Keratinocyte (primary cell): ENCODE measurements around the gene SURF6. TPM values are rescaled to one million over a fixed set of nuclear protein-coding genes. Genes with fewer than 3 reads are reported as not detected.

Experiments
- DNase-seq: peaks from one replicate; pipeline ENCODE4 v3.0.0-alpha.2; 2011; ENCODE audit warnings: low read depth, missing footprints, low spot score
- FAIRE-seq: peaks from 2 replicates; lab custom pipeline; 2011; peaks lifted over from hg19 to GRCh38; lab: Jason Lieb, UNC
- H2AFZ ChIP-seq: 2 replicates; pipeline ENCODE4 v1.6.0; 2012; ENCODE audit warnings: low read length, control low read depth, inconsistent platforms; ENCODE audit not compliant: control insufficient read depth
- H3K27ac ChIP-seq: 2 replicates; pipeline ENCODE4 v1.5.1; 2011; ENCODE audit warnings: low read length; ENCODE audit not compliant: control insufficient read depth, insufficient read depth
- H3K27me3 ChIP-seq: 3 replicates; pipeline ENCODE4 v1.6.0; 2011; ENCODE audit warnings: low read length; ENCODE audit not compliant: control insufficient read depth, insufficient read depth; ENCODE audit errors: extremely low read depth
- H3K36me3 ChIP-seq, 2 experiments: 2 replicates in 1 of 2; 3 replicates in 1 of 2; pipeline ENCODE4 v1.5.1; 2011; ENCODE audit warnings: low read length in 2 of 2, mild to moderate bottlenecking in 1 of 2; ENCODE audit not compliant: control insufficient read depth in 2 of 2, insufficient read depth in 2 of 2; ENCODE audit errors: extremely low read depth in 1 of 2
- H3K4me1 ChIP-seq: 3 replicates; pipeline ENCODE4 v1.5.1; 2011; ENCODE audit warnings: low read length; ENCODE audit not compliant: control insufficient read depth, insufficient read depth; ENCODE audit errors: extremely low read depth
- H3K4me2 ChIP-seq: 3 replicates; pipeline ENCODE4 v1.6.0; 2011; ENCODE audit warnings: low read depth, low read length; ENCODE audit not compliant: control insufficient read depth, insufficient read depth; ENCODE audit errors: extremely low read depth
- H3K4me3 ChIP-seq, 3 experiments: fragments of 200-600 bp in 1 of 3; sonication (generic) in 1 of 3; 2 replicates in 2 of 3; 3 replicates in 1 of 3; pipeline ENCODE4 v1.5.1; 2011 to 2016; ENCODE audit warnings: low read length in 3 of 3, mild to moderate bottlenecking in 3 of 3, control low read depth in 2 of 3, inconsistent platforms in 1 of 3, low read depth in 1 of 3, mixed read lengths in 1 of 3, mixed run types in 1 of 3, moderate library complexity in 1 of 3; ENCODE audit not compliant: control insufficient read depth in 2 of 3, insufficient read depth in 2 of 3; ENCODE audit errors: extremely low read depth in 1 of 3
- H3K79me2 ChIP-seq: 2 replicates; pipeline ENCODE4 v1.6.0; 2012; ENCODE audit warnings: low read length; ENCODE audit not compliant: control insufficient read depth, insufficient read depth
- H3K9ac ChIP-seq: 3 replicates; pipeline ENCODE4 v1.6.0; 2011; ENCODE audit warnings: low read length; ENCODE audit not compliant: control insufficient read depth, insufficient read depth; ENCODE audit errors: extremely low read depth
- H3K9me1 ChIP-seq: 3 replicates; pipeline ENCODE4 v1.6.0; 2011; ENCODE audit warnings: low read length; ENCODE audit not compliant: control insufficient read depth, insufficient read depth; ENCODE audit errors: extremely low read depth
- H3K9me3 ChIP-seq: 2 replicates; pipeline ENCODE4 v1.5.1; 2012; ENCODE audit warnings: low read depth, low read length; ENCODE audit not compliant: control insufficient read depth
- H4K20me1 ChIP-seq: 3 replicates; pipeline ENCODE4 v1.6.0; 2011; ENCODE audit warnings: low read length; ENCODE audit not compliant: control insufficient read depth, insufficient read depth; ENCODE audit errors: extremely low read depth
- CTCF ChIP-seq, 3 experiments: IDR thresholded peaks in 1 of 3; conservative IDR thresholded peaks in 1 of 3; optimal IDR thresholded peaks in 1 of 3; 2 replicates in 2 of 3; 3 replicates in 1 of 3; pipeline versions ENCODE3 to v1.5.1; 2011; ENCODE audit warnings: low read length in 3 of 3, mild to moderate bottlenecking in 3 of 3, moderate library complexity in 2 of 3, control low read depth in 1 of 3, inconsistent platforms in 1 of 3; ENCODE audit not compliant: insufficient read depth in 2 of 3; ENCODE audit errors: extremely low read depth in 1 of 3
- EZH2 ChIP-seq: IDR thresholded peaks from one replicate; pipeline ENCODE4 v1.6.1; 2012; ENCODE audit warnings: inconsistent platforms, mild to moderate bottlenecking, low read length, moderate library complexity
- dilution Hi-C: fragments of 300-500 bp; cut with MboI; formaldehyde crosslinking; loops from one replicate; pipeline ENCODE4 v1.7.0; 2020; ENCODE audit warnings: low sequenced_read_pairs; ENCODE audit not compliant: extremely low pct_ligation_motif_present
- polyA plus RNA-seq, 5 experiments: library from polyadenylated mRNA; depleted of rRNA in 3 of 5; stranded (reverse) in 3 of 5; stranded (forward) in 1 of 5; unstranded in 1 of 5; fragments of >200 nt; gene quantifications; 1 replicate in 1 of 5; 2 replicates in 3 of 5; 3 replicates in 1 of 5; pipeline versions ENCODE4 v1.2.1 to v1.2.3, GENCODE V29; 2011 to 2012; ENCODE audit warnings: missing spikeins in 2 of 5, low read depth in 1 of 5, low replicate concordance in 1 of 5

The SURF6 gene
- polyA plus RNA-seq, 1 donor (not counting 4 experiments of a cell fraction or from before 2014, with no cell fraction given): 13.0 TPM

- H4K20me1 ChIP-seq: peaks cover 32% of the 10 kb centered on the region
- DNase-seq: no peak
- peak overlapping the region; percentile 83 to 99 (median 95) for H3K4me3 ChIP-seq
- H3K9me1 ChIP-seq: peaks cover 8% of the 10 kb centered on the region
- H3K9ac ChIP-seq: peak overlapping the region; percentile 97
- no peaks in the 10 kb centered on the region for H3K27me3 ChIP-seq
- peak overlapping the region; percentile 92 for H3K27ac ChIP-seq
- TF ChIP-seq EZH2 (no peak), CTCF (optimal IDR thresholded peaks at IDR 0.05 in 1 of 3, IDR thresholded peaks at IDR 0.05 in 1 of 3, conservative IDR thresholded peaks at IDR 0.05 in 1 of 3; ENCODE audit: extremely low read depth in 1 of 3, insufficient read depth in 2 of 3, low read length in 3 of 3) (no peak)
- H3K79me2 ChIP-seq: peaks cover 59% of the 10 kb centered on the region
- dilution Hi-C loops: no loop called here
- FAIRE-seq: no peak
- peaks cover 35% of the 10 kb centered on the region for H3K4me1 ChIP-seq
- H3K9me3 ChIP-seq: no peaks in the 10 kb centered on the region
- H3K4me2 ChIP-seq: peak overlapping the region; percentile 81
- peaks cover 20 to 21% of the 10 kb centered on the region in 2 experiments for H3K36me3 ChIP-seq
- no peak overlapping the region for H2AFZ ChIP-seq
These were observed 38.7 kb upstream of the SURF6 start for GRCh38 chr9:133374612-133375115.

GRCh38 chr9:133372144-133372543 is 36.2 kb upstream of the SURF6 start:
- FAIRE-seq (no peak), DNase-seq (no peak)
- H3K9me1 ChIP-seq: peaks cover 8% of the 10 kb centered on the region
- TF ChIP-seq EZH2 (no peak), CTCF (optimal IDR thresholded peaks at IDR 0.05 in 1 of 3, IDR thresholded peaks at IDR 0.05 in 1 of 3, conservative IDR thresholded peaks at IDR 0.05 in 1 of 3; ENCODE audit: extremely low read depth in 1 of 3, insufficient read depth in 2 of 3, low read length in 3 of 3) (no peak)
- no peak overlapping the region for H3K4me3 ChIP-seq
- H4K20me1 ChIP-seq: peaks cover 56% of the 10 kb centered on the region
- H3K9me3 ChIP-seq: no peaks in the 10 kb centered on the region
- H2AFZ ChIP-seq: no peak overlapping the region
- H3K4me2 ChIP-seq: peak overlapping the region; percentile 73
- dilution Hi-C loops: no loop called here
- H3K79me2 ChIP-seq: peaks cover 84% of the 10 kb centered on the region
- no peaks in the 10 kb centered on the region for H3K27me3 ChIP-seq
- H3K4me1 ChIP-seq: peaks cover 53% of the 10 kb centered on the region
- peaks cover 26 to 37% of the 10 kb centered on the region in 2 experiments for H3K36me3 ChIP-seq
- no peak overlapping the region for H3K27ac ChIP-seq
- no peak overlapping the region for H3K9ac ChIP-seq
